ENCODE data around the gene EGR2. TPM values are rescaled to one million over a fixed set of nuclear protein-coding genes. Genes with fewer than 3 reads are reported as not detected.

The EGR2 gene
- total RNA-seq, 8 experiments from 2014 or later = 0.33 to 9.9 (median 0.87) TPM

DNA sequence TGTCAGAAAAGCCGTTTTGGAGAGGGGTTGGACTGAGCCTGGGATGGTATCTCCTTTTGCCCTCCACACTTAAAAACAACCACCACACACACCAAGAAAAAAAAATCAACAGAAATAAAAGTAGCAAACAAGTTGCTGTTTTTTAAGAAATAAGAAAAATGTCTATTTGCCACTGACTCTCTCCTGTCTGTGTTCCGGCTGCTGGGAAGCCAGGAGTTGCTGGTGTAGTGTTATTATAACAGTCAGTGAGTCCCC, 163 bp downstream of the EGR2 start:
- WGBS, 10 experiments = 0% methylated on average over 1 to 2 of the region's 2 CpGs; no CpG with 5 or more reads in 4 of the 10 experiments
- in situ Hi-C loops (cut with MboI; ENCODE audit: low pct_unique_long_range_greater_than_20kb in 2 of 9, low sequenced_read_pairs in 9 of 9, unreplicated experiment in 9 of 9) = loop anchor here in 4 of 9 experiments (10.0 to 25.0 kb wide), 2 partner anchors 204 to 269 kb away; no protein-coding TSS in a partner anchor
- H3K4me1 ChIP-seq (replicated peaks in 1 of 2) = peaks cover 7 to 20% of the 10 kb centered on the region in 2 donors
- ATAC-seq (replicated peaks in 6 of 8) = no peak
- H3K4me3 ChIP-seq = peak overlapping the region; percentile 65 to 97 (median 81)
- no peak overlapping the region for H3K27ac ChIP-seq

GRCh38 chr10:62815381-62816075, 638 bp downstream of the EGR2 start:
- H3K4me1 ChIP-seq (replicated peaks in 1 of 2) = peaks cover 7 to 20% of the 10 kb centered on the region in 2 donors
- H3K4me3 ChIP-seq = peak overlapping the region; percentile 65 to 97 (median 81)
- no peak overlapping the region for H3K27ac ChIP-seq
- no peak for ATAC-seq (replicated peaks in 6 of 8)
- WGBS, 10 experiments = 0 to 10% (median 0%) methylated on average over 2 to 13 of the region's 60 CpGs; no CpG with 5 or more reads in 7 of the 10 experiments
- in situ Hi-C loops (cut with MboI; ENCODE audit: low pct_unique_long_range_greater_than_20kb in 2 of 9, low sequenced_read_pairs in 9 of 9, unreplicated experiment in 9 of 9) = loop anchor here in 4 of 9 experiments (10.0 to 25.0 kb wide), 2 partner anchors 203 to 269 kb away; no protein-coding TSS in a partner anchor

GRCh38 chr10:62814756-62815380, 1.3 kb downstream of the EGR2 start:
- peak overlapping the region; percentile 65 to 97 (median 81) for H3K4me3 ChIP-seq
- H3K27ac ChIP-seq = no peak overlapping the region
- H3K4me1 ChIP-seq (replicated peaks in 1 of 2) = peaks cover 7 to 20% of the 10 kb centered on the region in 2 donors
- no peak for ATAC-seq (replicated peaks in 6 of 8)
- 0 to 60% (median 7%) methylated on average over 1 to 19 of the region's 54 CpGs; no CpG with 5 or more reads in 4 of the 10 experiments for WGBS, 10 experiments
- in situ Hi-C loops (cut with MboI; ENCODE audit: low pct_unique_long_range_greater_than_20kb in 2 of 9, low sequenced_read_pairs in 9 of 9, unreplicated experiment in 9 of 9) = loop anchor here in 4 of 9 experiments (10.0 to 25.0 kb wide), 2 partner anchors 203 to 270 kb away; no protein-coding TSS in a partner anchor

GRCh38 chr10:62813981-62814380, 2.2 kb downstream of the EGR2 start:
- Histone ChIP-seq H3K4me1 (replicated peaks in 1 of 2) (peaks cover 7 to 16% of the 10 kb centered on the region in 2 donors), H3K27ac (no peak overlapping the region), H3K4me3 (no peak overlapping the region)
- WGBS, 10 experiments = 60 to 100% (median 92%) methylated on average over 1 to 3 of the region's 5 CpGs; no CpG with 5 or more reads in 4 of the 10 experiments
- ATAC-seq (replicated peaks in 6 of 8) = no peak
- in situ Hi-C loops (cut with MboI; ENCODE audit: low pct_unique_long_range_greater_than_20kb in 2 of 9, low sequenced_read_pairs in 9 of 9, unreplicated experiment in 9 of 9) = loop anchor here in 4 of 9 experiments (10.0 to 25.0 kb wide), 2 partner anchors 202 to 271 kb away; no protein-coding TSS in a partner anchor

DNA sequence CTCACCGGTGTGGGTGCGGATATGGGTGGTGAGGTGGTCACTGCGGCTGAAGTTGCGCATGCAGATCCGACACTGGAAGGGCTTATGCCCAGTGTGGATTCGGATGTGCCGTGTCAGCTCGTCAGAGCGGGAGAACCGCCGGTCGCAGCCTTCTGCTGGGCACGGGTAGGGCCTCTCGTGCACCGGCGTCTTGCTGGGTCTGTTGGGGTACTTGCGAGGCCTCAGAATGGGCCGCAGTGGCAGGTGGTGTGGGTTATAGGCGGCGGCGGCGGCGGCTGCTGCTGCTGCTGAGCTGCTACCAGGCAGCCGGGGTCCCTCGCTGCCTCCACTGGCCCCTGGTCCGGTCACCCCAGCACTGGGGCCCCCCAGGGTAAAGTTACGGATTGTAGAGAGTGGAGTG, 2.7 kb downstream of the EGR2 start:
- no peak for ATAC-seq (replicated peaks in 6 of 8)
- Histone ChIP-seq H3K27ac (no peak overlapping the region), H3K4me3 (no peak overlapping the region), H3K4me1 (replicated peaks in 1 of 2) (peaks cover 10 to 11% of the 10 kb centered on the region in 2 donors)
- in situ Hi-C loops (cut with MboI; ENCODE audit: low pct_unique_long_range_greater_than_20kb in 2 of 9, low sequenced_read_pairs in 9 of 9, unreplicated experiment in 9 of 9) = loop anchor here in 4 of 9 experiments (10.0 to 25.0 kb wide), 2 partner anchors 201 to 271 kb away; no protein-coding TSS in a partner anchor
- WGBS, 10 experiments = 60 to 95% (median 86%) methylated on average over 1 to 8 of the region's 27 CpGs; no CpG with 5 or more reads in 6 of the 10 experiments

GRCh38 chr10:62812672-62813439, 3.3 kb downstream of the EGR2 start:
- H3K4me3 ChIP-seq = no peak overlapping the region
- 50 to 88% (median 70%) methylated on average over 1 to 6 of the region's 13 CpGs; no CpG with 5 or more reads in 3 of the 10 experiments for WGBS, 10 experiments
- peaks cover 11 to 16% of the 10 kb centered on the region in 2 donors for H3K4me1 ChIP-seq (replicated peaks in 1 of 2)
- no peak overlapping the region for H3K27ac ChIP-seq
- ATAC-seq (replicated peaks in 6 of 8) = no peak
- in situ Hi-C loops (cut with MboI; ENCODE audit: low pct_unique_long_range_greater_than_20kb in 2 of 9, low sequenced_read_pairs in 9 of 9, unreplicated experiment in 9 of 9) = loop anchor here in 4 of 9 experiments (10.0 to 25.0 kb wide), 2 partner anchors 201 to 272 kb away; no protein-coding TSS in a partner anchor

GRCh38 chr10:62811159-62811875, 4.8 kb downstream of the EGR2 start:
- no peak for ATAC-seq (replicated peaks in 6 of 8)
- WGBS, 10 experiments = 40 to 100% (median 93%) methylated on average over 1 to 10 of the region's 10 CpGs; no CpG with 5 or more reads in 1 of the 10 experiments
- in situ Hi-C loops (cut with MboI; ENCODE audit: low pct_unique_long_range_greater_than_20kb in 2 of 9, low sequenced_read_pairs in 9 of 9, unreplicated experiment in 9 of 9) = loop anchor here in 4 of 9 experiments (10.0 to 25.0 kb wide), 2 partner anchors 199 to 273 kb away; no protein-coding TSS in a partner anchor

DNA sequence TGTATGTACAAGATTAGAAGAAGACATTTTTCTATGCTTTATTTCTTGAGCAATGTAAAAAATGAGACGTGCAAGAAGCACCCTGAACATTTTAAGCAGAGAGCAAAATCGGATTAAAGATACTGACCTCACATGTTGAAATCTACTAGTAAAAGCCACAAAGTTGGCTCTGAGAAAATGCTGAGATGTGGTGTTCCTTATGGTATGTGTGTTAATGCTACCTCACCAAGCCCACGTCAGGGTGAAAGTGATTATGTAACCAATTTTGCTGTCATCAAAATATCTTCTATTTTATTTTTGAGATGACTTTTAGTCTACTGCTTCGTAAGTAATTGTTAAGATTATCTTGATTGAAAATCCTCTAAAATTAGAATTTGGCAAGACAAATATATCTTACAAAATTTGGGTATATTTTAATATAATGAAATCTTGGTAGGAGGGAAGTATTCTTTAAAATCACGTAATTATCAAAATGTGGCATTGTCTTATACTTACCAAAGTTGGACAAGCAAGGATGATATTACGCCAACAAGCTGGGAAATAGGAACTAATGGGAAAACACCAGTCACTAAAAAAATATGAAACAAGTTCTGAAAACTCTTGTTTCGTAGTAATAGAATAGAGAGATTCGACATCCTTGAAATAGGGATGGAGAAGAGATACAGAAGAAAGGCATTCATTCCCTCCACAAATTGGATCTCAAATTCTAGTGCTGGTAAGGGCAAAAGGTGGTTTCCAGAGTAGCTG, 5.8 kb downstream of the EGR2 start:
- 59 to 100% (median 94%) methylated on average over 2 to 8 of the region's 8 CpGs; no CpG with 5 or more reads in 1 of the 10 experiments for WGBS, 10 experiments
- peaks cover 12 to 32% of the 10 kb centered on the region in 2 donors for H3K4me1 ChIP-seq (replicated peaks in 1 of 2)
- in situ Hi-C loops (cut with MboI; ENCODE audit: low pct_unique_long_range_greater_than_20kb in 2 of 9, low sequenced_read_pairs in 9 of 9, unreplicated experiment in 9 of 9) = loop anchor here in 4 of 9 experiments (10.0 to 25.0 kb wide), 2 partner anchors 198 to 274 kb away; no protein-coding TSS in a partner anchor
- ATAC-seq (replicated peaks in 6 of 8) = no peak
- no peak overlapping the region for H3K27ac ChIP-seq
- H3K4me3 ChIP-seq = no peak overlapping the region

More at GRCh38 chr10:62811159-62811875, 4.8 kb downstream of the EGR2 start:
- no peak overlapping the region for H3K4me3 ChIP-seq
- peaks cover 16 to 32% of the 10 kb centered on the region in 2 donors for H3K4me1 ChIP-seq (replicated peaks in 1 of 2)
- no peak overlapping the region for H3K27ac ChIP-seq

GRCh38 chr10:62806251-62806650, 9.9 kb downstream of the EGR2 start:
- peak overlapping the region; percentile 50 to 80 (median 61) for H3K4me3 ChIP-seq
- ATAC-seq (replicated peaks in 6 of 8) = no peak
- H3K27ac ChIP-seq = no peak overlapping the region
- peaks cover 15 to 34% of the 10 kb centered on the region in 2 donors for H3K4me1 ChIP-seq (replicated peaks in 1 of 2)
- WGBS, 10 experiments = 0 to 17% (median 7%) methylated on average over 1 of the region's 1 CpG; no CpG with 5 or more reads in 6 of the 10 experiments
- in situ Hi-C loops (cut with MboI; ENCODE audit: low pct_unique_long_range_greater_than_20kb in 2 of 9, low sequenced_read_pairs in 9 of 9, unreplicated experiment in 9 of 9) = loop anchor here in 3 of 9 experiments (25.0 kb wide), 1 partner anchor 194 kb away; no protein-coding TSS in a partner anchor

- Histone ChIP-seq H3K4me3 (peak overlapping the region; percentile 50 to 80 (median 61)), H3K27ac (peak overlapping the region; percentile 99), H3K4me1 (replicated peaks in 1 of 2) (peaks cover 15 to 34% of the 10 kb centered on the region in 2 donors)
- in situ Hi-C loops (cut with MboI; ENCODE audit: low pct_unique_long_range_greater_than_20kb in 2 of 9, low sequenced_read_pairs in 9 of 9, unreplicated experiment in 9 of 9) = loop anchor here in 3 of 9 experiments (25.0 kb wide), 1 partner anchor 193 kb away; no protein-coding TSS in a partner anchor
- 0 to 3% (median 0%) methylated on average over 2 to 35 of the region's 77 CpGs; no CpG with 5 or more reads in 6 of the 10 experiments for WGBS, 10 experiments
- ATAC-seq (replicated peaks in 6 of 8) = peak; percentile 11 to 28 (median 20)
Observed at GRCh38 chr10:62805231-62806099, 10.7 kb downstream of the EGR2 start.
